Central memory CD4-positive, alpha-beta T cell (primary cell): ENCODE results near the gene PDZD2.
"Not testable (repeated sequence)": the region's sequence is repeated elsewhere in the genome, so short reads cannot be mapped to it uniquely, and the experiment has no call there.

Experiments used
- DNase-seq: peaks from one replicate; pipeline ENCODE4 v3.0.0; 2022

PDZD2 gene

DNA sequence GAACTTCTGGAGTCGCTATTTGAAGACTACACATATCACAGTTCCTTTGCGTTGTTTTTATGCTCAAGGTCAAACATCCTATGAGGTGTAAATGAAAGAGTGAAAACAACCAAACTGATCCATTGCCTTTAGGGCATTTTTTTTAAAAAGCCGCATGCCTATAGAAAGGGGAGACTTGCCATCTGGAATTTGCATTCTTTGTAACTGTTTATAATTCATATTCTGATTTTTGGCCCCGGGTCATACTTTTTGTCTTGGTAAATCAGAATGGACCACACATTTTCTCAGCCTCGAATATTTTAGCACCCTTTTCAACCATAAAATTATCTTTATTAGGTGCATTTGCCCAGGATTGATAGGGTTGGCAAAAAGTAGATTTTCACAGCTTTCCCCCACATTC lies 347.2 kb downstream of the PDZD2 start:
- no peak for DNase-seq

GRCh38 chr5:31987985-31988710 lies 349.2 kb downstream of the PDZD2 start:
- no peak for DNase-seq

GRCh38 chr5:31990081-31990650 lies 351.2 kb downstream of the PDZD2 start:
- no peak for DNase-seq

DNA sequence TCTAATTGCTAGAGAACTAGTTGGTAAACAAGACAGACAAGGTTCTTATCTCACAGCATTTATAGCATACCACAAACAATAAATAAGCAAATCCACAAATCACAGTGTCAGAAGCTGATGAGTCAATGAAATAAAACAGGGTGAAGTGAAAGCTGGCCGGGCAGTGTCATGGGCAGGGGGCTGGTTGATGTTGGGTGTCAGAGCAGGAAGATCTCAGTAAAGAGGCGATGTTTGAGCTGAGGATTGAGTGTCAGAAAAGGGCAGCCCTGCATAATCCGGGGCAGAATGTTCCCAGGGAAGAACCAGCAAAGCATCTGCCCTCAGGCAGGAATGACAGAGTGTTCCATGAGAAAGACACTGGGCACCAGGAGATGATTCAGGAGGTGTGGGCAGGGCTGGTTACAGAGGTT lies 351.8 kb downstream of the PDZD2 start:
- DNase-seq, result no peak

DNA sequence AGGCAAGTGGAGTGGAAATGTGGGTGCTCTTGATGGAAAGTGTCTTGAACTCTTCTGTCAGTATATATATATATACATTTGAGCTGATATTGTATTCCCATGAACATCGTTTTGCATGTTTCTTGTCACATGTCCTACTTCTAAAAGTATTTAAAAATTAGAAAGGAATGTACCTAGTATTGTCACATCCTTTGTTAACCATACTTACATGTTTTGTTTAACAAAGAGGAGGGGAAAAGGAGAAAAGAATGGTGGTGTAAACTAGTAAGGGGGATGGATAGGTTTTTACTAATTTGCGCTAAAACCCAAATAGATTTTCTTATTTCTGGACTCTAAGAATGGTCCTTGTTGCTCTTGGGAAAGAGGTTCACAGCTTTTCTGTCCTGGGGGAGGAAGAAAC lies 353.4 kb downstream of the PDZD2 start:
- no peak for DNase-seq

DNA sequence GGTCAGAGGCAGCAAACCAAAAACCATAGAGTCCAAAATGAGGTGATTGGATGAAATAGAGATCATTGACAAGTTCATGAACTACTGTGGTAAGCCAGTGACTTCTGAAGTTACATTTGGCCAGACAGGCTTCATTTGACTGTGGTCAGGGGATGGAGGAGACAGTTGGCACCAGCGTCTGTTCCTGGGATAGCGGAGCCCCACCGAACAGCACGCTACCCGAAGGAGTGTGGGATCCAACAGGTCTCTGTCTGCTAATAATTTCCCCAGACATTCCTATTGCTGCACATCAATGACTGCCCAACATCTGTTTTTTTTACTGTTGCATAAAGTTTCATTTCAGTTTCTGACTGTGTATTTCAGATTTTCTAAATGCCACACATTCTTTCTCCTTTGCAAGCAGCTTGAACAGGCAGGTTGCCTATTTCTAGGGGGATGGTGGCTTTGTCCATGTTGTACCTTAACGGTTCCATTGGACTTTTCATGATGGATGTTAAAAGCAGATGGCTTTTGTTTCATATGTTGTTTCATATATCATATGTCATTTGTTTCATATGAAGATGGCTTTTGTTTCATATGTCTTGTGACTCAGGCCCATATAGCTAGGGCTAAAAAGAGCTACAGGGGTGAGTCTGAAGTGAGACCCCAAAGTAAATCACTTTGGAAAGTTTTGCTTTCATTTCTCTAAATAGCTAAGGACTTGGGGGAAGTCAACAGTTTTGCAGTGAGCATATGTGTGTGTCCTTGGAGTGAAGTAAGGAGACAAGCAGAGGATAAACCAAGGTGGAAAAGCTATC lies 354.4 kb downstream of the PDZD2 start:
- no peak for DNase-seq

GRCh38 chr5:31995006-31995405 lies 356.1 kb downstream of the PDZD2 start:
- DNase-seq, result no peak

GRCh38 chr5:31995714-31996113 lies 356.8 kb downstream of the PDZD2 start:
- DNase-seq, result no peak

DNA sequence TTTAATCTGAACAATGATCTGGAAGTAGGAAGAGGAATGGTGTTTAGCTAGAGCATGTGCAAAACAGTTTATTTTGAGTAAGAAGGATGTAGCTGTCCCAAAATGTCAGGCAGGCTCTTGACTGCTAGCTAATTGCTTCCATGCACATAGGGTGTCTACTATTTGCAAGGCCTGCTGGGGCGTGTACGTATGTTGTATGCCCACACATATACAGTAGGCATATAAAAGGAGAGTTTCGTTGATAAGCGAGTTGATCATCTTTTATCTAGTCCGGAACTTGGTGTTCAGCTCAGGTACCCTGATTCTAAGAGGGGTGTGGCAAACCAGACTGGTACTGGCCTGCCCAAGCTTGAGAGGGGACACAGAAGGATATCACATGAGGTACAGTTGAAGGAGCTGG lies 358.0 kb downstream of the PDZD2 start:
- DNase-seq, result no peak

DNA sequence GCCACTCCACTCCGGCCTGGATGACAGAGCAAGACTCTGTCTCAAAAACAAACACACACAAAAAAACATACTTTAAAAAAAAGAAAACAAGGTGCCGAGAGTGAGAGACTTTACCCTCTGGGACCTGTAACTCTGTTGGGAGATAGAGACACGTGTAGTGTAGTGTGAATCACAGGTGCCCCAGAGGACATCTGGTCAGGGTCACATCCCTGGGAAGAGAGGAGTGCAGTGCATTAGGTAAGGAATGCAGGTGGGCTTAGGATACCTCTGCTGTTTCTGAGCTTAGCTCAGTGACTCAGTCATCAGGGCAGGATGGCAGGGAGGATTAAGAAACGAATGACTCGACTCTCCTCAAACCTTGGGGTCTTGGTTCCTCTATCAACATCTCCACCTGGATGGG lies 360.5 kb downstream of the PDZD2 start:
- DNase-seq, result no peak

GRCh38 chr5:32000731-32001130 lies 361.8 kb downstream of the PDZD2 start:
- DNase-seq, result no peak

DNA sequence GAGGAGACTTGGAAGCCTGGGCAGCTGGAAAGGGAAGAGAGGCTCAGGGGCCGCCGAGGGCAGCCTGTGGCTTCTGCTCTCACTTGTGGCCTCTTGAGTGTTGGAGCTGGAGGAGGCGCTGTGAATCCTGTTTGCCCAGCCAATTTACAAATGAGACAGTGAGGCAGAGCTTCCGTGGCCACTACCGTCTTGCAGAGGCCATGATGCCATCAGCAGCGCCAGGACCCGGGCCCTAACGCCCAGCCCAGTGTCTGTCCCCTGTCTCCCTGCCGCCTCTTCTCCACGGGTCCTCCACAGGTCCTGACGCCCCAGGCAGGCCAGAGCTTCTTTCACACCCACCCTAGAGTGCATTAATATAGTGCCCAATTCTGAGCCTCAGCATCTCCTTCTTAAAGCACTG lies 362.4 kb downstream of the PDZD2 start:
- DNase-seq, result no peak

DNA sequence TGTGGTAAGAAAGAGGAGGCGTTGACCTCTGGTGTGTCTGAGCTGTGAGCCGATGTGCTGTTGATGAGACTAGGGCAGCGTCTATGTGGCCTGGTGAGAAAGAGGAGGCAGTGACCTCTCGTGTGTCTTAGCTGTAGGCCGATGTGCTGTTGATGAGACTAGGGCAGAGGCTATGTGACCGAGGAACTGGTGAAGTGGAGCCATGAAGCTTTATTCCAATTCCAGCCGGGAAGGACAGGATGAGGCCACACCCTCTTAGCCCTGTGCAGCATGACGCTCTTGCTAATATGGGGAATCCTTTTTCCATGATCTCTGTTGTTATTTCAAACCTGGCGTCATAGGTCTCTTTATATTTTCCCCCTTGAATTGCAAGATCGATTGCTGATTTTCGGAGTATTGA lies 362.8 kb downstream of the PDZD2 start:
- DNase-seq, result no peak

DNA sequence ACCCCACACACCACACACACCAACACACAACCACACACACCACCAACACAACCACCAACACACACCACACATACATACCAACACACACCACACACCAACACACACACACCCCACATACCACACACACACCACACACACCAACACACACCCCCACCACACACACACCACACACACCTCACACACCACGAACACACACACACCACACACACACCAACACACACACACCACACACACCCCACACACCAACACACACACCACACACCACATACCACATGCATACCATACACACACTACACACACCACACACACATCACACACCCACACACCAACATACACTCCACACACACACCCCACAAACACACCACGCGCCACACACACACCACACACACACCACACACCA lies 363.8 kb downstream of the PDZD2 start:
- no peak for DNase-seq

DNA sequence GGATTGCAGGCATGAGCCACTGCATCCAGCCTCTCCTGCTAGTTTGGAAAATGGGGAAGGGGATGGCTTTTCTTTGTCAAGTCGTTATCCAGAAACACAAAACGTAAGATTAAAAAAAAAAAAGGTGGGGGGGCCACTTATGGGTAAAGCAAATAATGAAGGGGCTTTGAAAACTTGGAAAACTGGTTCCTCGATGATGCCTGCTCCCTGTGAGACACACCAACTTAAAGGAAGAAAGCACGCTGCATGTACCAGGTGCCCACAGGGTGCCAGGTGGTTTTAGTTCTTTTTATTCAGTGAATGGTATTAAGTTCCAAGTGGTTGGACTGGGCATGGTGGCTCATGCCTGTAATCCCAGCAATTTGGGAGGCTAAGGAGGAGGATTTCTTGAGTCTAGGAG lies 365.1 kb downstream of the PDZD2 start:
- no peak for DNase-seq

GRCh38 chr5:32004404-32004803 lies 365.5 kb downstream of the PDZD2 start:
- DNase-seq, result no peak

DNA sequence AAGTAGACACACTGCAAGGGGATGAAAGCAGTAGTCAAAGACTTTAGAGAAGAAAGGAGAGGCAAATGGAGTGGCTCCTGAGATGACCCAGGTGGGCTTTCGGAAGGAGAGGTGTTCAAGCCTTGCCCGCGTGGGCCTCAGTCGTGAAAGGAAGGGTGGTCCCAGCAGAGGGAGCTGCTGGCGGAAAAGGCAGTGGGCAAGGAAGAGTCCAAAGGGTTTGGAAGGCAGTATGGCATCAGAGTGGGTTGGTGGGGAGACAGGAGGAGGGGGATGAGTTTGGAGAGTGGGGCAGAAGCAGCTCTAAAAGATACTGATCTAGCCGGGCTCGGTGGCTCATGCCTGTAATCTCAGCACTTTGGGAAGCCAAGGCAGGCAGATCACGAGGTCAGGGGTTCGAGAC lies 369.8 kb downstream of the PDZD2 start:
- no peak for DNase-seq

- DNase-seq, result no peak
Measured at GRCh38 chr5:32013658-32014057, 374.7 kb downstream of the PDZD2 start.

- DNase-seq, result no peak
Measured at GRCh38 chr5:32014096-32014745, 375.3 kb downstream of the PDZD2 start.

- DNase-seq, result not testable (repeated sequence)
Measured at GRCh38 chr5:32015262-32015661, 376.3 kb downstream of the PDZD2 start.

GRCh38 chr5:32017692-32018367 lies 378.9 kb downstream of the PDZD2 start:
- DNase-seq, result no peak

GRCh38 chr5:32018476-32019436 lies 379.8 kb downstream of the PDZD2 start:
- DNase-seq, result no peak
